CD4-positive, alpha-beta T cell treated with Interleukin-21 for 1 hour (primary cell): ENCODE data around the gene TBC1D20.
"Not testable (repeated sequence)": the region's sequence is repeated elsewhere in the genome, so short reads cannot be mapped to it uniquely, and the experiment has no call there.

Source experiments
- DNase-seq: peaks from one replicate; pipeline ENCODE4 v3.0.0-alpha.2; 2020

The TBC1D20 gene

DNA sequence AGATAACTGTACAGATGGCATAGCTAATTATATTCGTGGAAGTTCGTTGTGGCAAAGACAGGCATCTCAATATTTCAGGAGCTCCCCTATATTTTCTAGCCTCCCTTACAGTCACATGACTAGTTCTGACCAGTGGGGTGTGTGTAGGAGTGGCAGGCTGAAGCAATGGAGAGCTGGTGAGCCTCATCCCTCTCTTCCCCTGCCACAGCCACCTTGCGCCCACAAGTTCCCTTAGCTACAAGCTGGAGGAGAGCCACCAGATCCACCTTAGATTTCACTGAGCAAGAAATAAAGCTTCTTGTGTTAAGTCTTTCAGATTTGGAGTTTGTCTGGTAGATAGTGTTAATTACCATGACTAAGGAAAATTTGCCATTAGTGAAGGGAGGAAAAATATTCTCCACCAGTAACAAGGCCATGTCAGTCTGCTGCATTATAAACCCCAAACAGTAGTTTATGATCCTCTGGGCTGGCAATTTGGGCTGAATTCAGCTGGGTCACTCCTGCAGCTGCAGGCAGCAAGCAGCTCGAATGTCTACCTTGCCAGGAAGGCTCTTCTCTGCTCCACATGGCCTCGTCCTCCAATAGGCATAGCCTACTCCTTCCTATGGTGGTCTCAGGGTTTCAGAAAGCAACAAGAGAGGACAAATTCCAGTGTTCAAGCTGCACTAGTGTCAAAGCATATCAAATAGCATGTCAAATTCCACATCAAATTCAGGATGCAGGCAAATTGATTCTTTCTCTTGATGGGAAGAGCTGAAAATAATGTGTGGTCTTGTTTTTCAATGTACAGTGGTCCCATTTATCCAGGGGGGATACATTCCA, 61.7 kb downstream of the TBC1D20 start:
- no peak for DNase-seq

GRCh38 chr20:400128-400453, 62.2 kb downstream of the TBC1D20 start:
- DNase-seq = no peak

GRCh38 chr20:399182-399707, 63.1 kb downstream of the TBC1D20 start:
- DNase-seq = no peak

DNA sequence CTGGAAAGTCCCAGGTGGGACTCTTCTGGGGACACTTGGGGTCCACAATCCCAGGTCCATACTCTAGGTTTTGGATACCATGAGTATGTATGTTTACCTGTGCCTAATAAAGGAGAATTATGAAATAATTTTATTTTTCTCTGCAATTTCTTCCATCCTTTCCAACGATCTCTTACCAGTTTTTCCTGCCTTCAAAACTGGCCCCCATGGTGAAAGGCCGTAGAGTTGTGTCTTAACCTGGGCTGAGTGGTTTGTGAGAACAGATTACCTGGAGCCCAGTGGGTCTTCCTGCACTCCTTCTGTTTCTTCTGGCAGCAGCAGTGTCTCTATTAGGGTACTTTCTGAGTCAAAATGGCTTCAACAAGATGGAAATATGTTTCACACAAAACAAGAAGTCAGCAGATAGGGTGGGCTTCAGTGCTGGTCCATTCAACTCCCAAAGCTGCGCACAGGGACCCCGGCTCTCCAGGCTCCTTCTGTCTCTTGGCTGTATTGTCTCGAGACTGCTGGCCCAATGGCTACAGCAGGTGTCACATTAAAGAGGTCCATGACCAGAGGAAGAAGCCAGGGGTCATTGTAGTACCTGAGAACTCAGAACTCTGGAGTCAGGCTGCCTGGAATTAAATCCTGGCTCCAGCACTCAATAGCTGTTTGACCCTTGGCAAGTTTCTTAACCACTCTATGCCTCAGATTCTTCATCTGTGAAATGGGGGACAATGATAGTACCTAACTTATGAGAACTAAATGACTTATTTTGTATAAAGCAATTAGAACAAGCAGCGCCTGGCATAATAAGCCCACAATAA, 64.7 kb downstream of the TBC1D20 start:
- DNase-seq = no peak

DNA sequence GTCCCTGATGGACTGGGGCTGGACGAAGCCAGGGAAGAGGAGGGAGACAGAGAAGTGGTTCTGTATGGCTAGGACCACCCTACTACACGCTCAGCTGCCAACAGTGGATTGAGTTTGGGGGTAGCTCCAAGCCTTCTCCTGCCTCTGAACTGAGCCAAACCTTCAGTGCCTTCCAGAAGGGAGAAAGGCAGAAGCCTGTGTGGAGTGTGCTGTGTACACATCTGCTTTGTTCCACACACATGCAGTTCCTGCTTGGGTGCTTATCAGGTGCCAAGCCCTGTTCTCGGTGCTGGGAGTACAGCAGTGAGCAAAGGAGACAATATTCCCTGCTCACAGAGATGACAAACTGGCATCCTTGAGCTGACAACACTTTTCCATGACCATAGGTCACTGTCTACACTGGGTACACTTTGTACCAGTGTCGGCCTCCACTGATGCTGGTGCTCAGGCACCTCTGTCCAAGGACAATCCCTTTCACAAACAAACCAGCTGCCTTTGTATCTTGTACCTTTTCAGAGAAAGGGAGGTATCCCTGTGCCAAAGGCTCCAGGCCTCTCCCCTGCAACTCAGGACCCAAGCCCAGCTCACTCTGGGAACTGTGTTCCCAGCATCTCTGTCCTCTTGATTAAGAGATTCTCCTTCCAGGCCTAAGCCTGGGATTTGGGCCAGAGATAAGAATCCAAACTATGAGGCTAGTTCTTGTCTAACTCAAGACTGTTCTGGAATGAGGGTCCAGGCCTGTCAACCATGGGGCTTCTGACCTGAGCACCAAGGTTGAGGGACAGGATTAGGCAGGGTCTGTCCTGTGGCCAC, 65.5 kb downstream of the TBC1D20 start:
- DNase-seq = no peak

GRCh38 chr20:396252-396618, 66.1 kb downstream of the TBC1D20 start:
- DNase-seq = no peak

GRCh38 chr20:393296-393695, 69.0 kb downstream of the TBC1D20 start:
- DNase-seq = not testable (repeated sequence)

GRCh38 chr20:391041-391711, 71.2 kb downstream of the TBC1D20 start:
- no peak for DNase-seq

DNA sequence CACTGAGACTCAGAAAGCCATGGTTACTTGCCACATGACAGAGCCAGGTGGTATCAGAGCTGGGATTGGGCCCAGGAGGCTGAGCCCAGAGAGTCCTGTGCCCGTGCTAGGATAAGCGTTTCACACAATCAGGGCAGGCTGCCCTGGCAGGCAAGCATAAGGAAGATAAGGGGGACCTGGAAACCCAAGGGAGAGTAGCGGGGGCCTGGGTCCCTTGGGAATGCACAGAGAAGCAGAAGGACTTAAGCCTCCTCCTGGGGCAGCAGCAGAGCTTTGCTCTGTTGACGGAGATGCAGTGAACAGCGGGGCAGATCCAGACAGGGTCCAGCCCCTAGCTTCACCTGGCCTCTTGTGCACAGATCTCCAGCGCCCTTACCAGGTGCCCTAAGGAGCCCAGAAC, 73.1 kb downstream of the TBC1D20 start:
- no peak for DNase-seq

- DNase-seq = no peak
Observed at GRCh38 chr20:388034-388994, 74.0 kb downstream of the TBC1D20 start.

- no peak for DNase-seq
Observed at GRCh38 chr20:387520-387919, 74.8 kb downstream of the TBC1D20 start.

GRCh38 chr20:386634-387033, 75.7 kb downstream of the TBC1D20 start:
- not testable (repeated sequence) for DNase-seq
